Pancreas (tissue), 10 donors: ENCODE data around the gene PNKP. TPM values are rescaled to one million over a fixed set of nuclear protein-coding genes. Genes with fewer than 3 reads are reported as not detected.

Experiments
- ATAC-seq, 4 donors: fragments of 200-7000 bp; cut with Tn5 transposase; one replicate each; pipeline versions ENCODE4 v1.8.0 to v1.9.1; 2020; ENCODE audit warnings: mild to moderate bottlenecking in 4 of 4, moderate library complexity in 4 of 4
- DNase-seq, 6 donors: peaks; one replicate each; pipeline ENCODE4 v3.0.0-alpha.2; 2020
- FAIRE-seq: peaks from 2 replicates; lab custom pipeline; 2012; peaks lifted over from hg19 to GRCh38; lab: Jason Lieb, UNC
- H3K27ac ChIP-seq, 4 donors: fragments of 200-600 bp; sonication (generic); 1 replicate in 3 of 4; 2 replicates in 1 of 4; pipeline versions ENCODE4 v1.5.0 to v1.8.0; 2020
- H3K27me3 ChIP-seq, 4 donors: fragments of 200-600 bp; one replicate each; pipeline ENCODE4 v1.8.0; 2021
- H3K36me3 ChIP-seq, 3 donors: fragments of 200-600 bp; sonication (generic) in 1 of 3; one replicate each; pipeline versions ENCODE4 v1.5.0 to v1.8.0; 2020 to 2021
- H3K4me1 ChIP-seq, 3 donors: fragments of 200-600 bp; one replicate each; pipeline ENCODE4 v1.8.0; 2021
- H3K4me3 ChIP-seq, 4 donors: fragments of 200-600 bp; sonication (generic) in 2 of 4; one replicate each; pipeline versions ENCODE4 v1.5.0 to v1.8.0; 2020 to 2021
- H3K9me3 ChIP-seq, 4 donors: fragments of 200-600 bp; one replicate each; pipeline ENCODE4 v1.8.0; 2021
- WGBS, 2 donors: extraction: QIAGEN DNeasy Blood & Tissue Kit; methylation state at CpG; one replicate each; pipeline ENCODE4 v1.1.7; 2013; 5-methylcytosine and 5-hydroxymethylcytosine counted together
- intact Hi-C, 3 donors: fragments of 100-400 bp; cut with DNase I; formaldehyde crosslinking; loops; one replicate each; pipeline versions ENCODE4 v1.11.1 to v1.14.2; 2022
- polyA plus RNA-seq, 2 donors: library from polyadenylated mRNA; stranded (reverse); fragments of 200-250 nt; gene quantifications; one replicate each; pipeline ENCODE4 v1.2.3, GENCODE V29; 2013
- total RNA-seq, 6 donors: library from RNA; stranded (reverse); fragmentation: NEBNext Ultra II Directional in 4 of 6; extraction: Animal tissue kit (Norgen Biotek cat#: 25700) in 4 of 6; gene quantifications; one replicate each; pipeline versions ENCODE4 v1.2.1 to v1.2.4, GENCODE V29; 2021 to 2023
- TF ChIP-seq, protein P1 (sequence below), 4 donors: fragments of 200-600 bp; sonication (generic) in 3 of 4; IDR thresholded peaks; one replicate each; pipeline versions ENCODE4 v1.5.0 to v1.8.0; 2021; ENCODE audit warnings: antibody characterized with exemption in 4 of 4
- donor health status: healthy with polysubstance abuse.
- donor health status: DM: no; HTN: no; CAD: no; lungs with moderate emphysema.
- donor health status: DM: no; HTN: no; CAD: no.
- donor health status: control.
- donor health status: control.
- donor health status: Bipolar disorder and iron deficiency.
- donor health status: DM: yes; HTN: yes; CAD: no.
- donor health status: DM: no; HTN: no; CAD: no.
- donor health status: DM: no; HTN: no; CAD: no.
- donor health status: DM: yes; HTN: yes; CAD: no.

The PNKP gene
- total and polyA plus RNA-seq, 8 donors = 28.7 to 154 (median 43.7) TPM

DNA sequence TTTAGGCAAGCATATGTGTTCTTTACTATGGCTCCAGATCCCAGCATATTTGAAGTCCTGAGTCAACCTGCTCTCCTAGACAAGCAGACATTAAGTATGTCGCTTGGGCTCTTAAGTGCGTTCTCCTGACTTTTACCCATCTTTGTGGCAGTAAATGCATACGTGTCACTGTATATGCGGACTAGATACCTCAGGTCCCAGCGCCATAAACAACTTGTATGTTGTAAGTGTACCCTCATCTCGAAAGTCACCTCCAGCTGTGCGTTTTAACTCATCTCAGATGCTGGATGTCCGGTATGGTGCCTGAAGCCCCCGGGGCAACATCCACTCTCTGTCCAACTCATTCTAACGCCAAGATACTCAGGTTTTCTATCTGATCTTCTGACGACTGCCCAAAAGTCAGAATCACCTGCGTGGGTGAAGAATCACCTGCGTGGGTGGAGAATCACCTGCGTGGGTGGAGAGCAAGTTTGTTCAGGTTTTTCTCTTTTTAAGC is 14.7 kb downstream of the PNKP start:
- 38 to 51% methylated on average over 14 of the region's 14 CpGs for WGBS, 2 donors
- peak overlapping the region in 3 of 4 donors; percentile 77 to 93 (median 93) for H3K4me3 ChIP-seq

DNA sequence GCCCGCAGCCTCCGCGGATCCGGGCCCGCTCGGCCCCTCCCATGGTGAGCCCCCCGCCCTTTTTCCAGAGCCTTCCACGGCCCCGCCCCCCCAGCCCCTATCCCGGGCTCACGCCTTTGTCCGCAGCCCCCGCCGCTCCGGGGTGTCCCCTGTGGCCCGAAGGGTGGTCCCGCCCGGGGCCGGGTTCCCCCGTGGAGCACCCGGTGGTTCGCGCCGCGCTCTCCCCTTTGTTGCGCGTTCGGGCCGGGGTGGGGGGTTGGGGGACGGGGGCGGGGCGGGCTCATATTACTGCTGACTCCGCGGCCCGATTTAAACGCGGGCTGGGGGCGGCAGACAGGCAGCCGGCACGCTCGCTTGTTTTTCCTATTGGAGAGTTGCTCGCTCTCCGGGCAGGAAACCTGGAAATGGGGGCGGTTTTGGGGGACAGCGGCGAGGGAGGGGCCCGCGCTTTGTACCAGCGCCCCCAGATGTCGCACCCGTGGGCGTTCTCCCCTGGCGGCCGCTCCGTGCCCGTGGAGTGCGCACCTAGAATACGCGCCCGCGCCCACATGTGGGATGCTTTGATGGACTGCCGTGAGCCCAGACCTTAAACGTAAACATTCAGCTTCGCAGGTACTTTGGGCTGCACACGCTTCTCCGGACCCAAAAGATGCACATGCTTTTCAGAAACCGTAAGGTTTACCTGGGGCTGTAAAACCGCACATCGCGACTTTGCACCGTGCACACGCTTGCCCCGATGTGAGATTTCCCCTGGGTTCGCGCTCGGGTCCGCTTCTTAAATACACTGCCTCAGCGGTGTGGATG is 15.7 kb downstream of the PNKP start:
- no peak for FAIRE-seq
- TF ChIP-seq, protein P1, sequence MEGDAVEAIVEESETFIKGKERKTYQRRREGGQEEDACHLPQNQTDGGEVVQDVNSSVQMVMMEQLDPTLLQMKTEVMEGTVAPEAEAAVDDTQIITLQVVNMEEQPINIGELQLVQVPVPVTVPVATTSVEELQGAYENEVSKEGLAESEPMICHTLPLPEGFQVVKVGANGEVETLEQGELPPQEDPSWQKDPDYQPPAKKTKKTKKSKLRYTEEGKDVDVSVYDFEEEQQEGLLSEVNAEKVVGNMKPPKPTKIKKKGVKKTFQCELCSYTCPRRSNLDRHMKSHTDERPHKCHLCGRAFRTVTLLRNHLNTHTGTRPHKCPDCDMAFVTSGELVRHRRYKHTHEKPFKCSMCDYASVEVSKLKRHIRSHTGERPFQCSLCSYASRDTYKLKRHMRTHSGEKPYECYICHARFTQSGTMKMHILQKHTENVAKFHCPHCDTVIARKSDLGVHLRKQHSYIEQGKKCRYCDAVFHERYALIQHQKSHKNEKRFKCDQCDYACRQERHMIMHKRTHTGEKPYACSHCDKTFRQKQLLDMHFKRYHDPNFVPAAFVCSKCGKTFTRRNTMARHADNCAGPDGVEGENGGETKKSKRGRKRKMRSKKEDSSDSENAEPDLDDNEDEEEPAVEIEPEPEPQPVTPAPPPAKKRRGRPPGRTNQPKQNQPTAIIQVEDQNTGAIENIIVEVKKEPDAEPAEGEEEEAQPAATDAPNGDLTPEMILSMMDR (IDR thresholded peaks at IDR 0.05) = no peak

More for the DNA sequence above, 14.7 kb downstream of the PNKP start:
- TF ChIP-seq, protein P1 (IDR thresholded peaks at IDR 0.05) = no peak
- intact Hi-C loops = no loop called here
- DNase-seq (no peak), FAIRE-seq (no peak), ATAC-seq (no peak)
- no peaks in the 10 kb centered on the region for H3K27me3 ChIP-seq
- peaks cover 0 to 9% (median 0%) of the 10 kb centered on the region in 3 donors for H3K4me1 ChIP-seq
- peaks cover 0 to 16% (median 9%) of the 10 kb centered on the region in 3 donors for H3K36me3 ChIP-seq
- H3K9me3 ChIP-seq = no peaks in the 10 kb centered on the region
- H3K27ac ChIP-seq = no peak overlapping the region

DNA sequence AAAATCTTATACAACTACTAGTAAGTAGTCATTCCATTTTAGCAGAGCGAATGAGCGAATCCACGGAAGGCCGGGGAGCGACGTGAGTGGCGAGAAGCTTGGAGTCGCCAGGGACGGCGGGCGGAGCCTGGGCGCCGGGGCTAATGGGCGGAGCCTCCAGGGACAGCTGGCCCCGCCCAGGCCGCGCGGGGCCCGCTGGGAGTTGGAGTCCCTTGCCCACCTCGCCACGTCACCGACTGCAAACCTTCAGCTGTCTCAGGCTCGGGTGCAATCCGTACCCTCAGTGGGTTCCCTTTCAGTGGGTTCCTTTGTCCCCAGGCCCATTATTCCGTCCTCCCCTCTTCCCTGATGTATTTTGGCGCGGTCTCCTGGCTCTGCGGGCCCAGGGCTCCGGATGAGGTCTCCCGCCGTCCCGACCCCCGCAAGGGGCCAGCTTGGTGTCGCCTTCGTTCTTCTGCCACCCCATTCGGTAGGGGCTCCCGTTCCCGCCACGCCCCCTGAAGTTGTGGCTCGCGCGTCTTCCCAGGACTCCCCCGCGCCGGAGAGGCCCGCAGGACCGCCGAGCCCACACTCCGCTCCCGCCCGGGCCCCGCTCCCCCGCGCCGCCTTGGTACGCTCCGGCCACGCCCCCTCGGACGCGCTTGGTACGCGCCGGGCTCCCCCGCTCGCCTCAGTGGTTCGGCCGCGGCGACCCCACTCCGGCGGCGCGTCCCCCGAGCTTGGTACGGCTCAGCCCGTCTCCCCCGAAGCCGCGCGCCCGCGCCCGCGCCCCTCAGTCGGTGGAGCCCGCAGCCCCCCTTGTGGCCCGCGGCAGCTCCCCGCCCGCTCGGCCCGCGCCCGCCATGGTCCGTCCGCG is 16.7 kb downstream of the PNKP start, which contains the start of gene PTOV1:
Gene PTOV1, plus strand, starts transcription at position 673 of the 856 bp plus-strand sequence.
- H3K9me3 ChIP-seq = no peaks in the 10 kb centered on the region
- FAIRE-seq (no peak), ATAC-seq (peak; percentile 91 to 94 (median 92)), DNase-seq (peak; percentile 88 to 97 (median 94))
- TF ChIP-seq, protein P1 (IDR thresholded peaks at IDR 0.05) = no peak
- intact Hi-C loops = no loop called here
- H3K4me1 ChIP-seq = peaks cover 0 to 9% (median 0%) of the 10 kb centered on the region in 3 donors
- peak within 1 kb of the TSS; percentile 100 for H3K27ac ChIP-seq
- H3K27me3 ChIP-seq = no peaks in the 10 kb centered on the region
- H3K36me3 ChIP-seq = peaks cover 0 to 7% (median 0%) of the 10 kb centered on the region in 3 donors
- H3K4me3 ChIP-seq = peak within 1 kb of the TSS; percentile 77 to 93 (median 88)
- 1% methylated on average over 70 to 98 of the region's 98 CpGs for WGBS, 2 donors

More for the DNA sequence above, 15.7 kb downstream of the PNKP start:
- DNase-seq (peak; percentile 50 to 85 (median 64)), ATAC-seq (peak in 3 of 4 donors; percentile 2 to 19 (median 18))
- Histone ChIP-seq H3K4me3 (peak overlapping the region; percentile 77 to 93 (median 88)), H3K4me1 (peaks cover 0 to 9% (median 0%) of the 10 kb centered on the region in 3 donors), H3K9me3 (no peaks in the 10 kb centered on the region), H3K36me3 (peaks cover 0 to 7% (median 0%) of the 10 kb centered on the region in 3 donors), H3K27ac (peak overlapping the region in 3 of 4 donors; percentile 100), H3K27me3 (no peaks in the 10 kb centered on the region)
- intact Hi-C loops = no loop called here
- 1% methylated on average over 62 to 78 of the region's 78 CpGs for WGBS, 2 donors

DNA sequence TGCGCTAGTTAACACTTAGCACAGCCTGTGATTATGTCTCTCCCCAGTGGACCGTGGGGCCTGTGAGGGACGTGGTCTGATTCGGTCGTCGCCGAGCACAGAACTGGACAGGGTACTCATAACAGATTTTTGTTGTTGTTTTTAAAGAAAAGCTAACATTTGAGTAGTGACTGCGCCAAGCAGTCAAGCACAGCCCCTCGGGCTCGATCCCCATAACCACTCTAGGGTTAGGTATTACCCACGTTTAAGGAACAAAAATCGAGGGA is 17.2 kb downstream of the PNKP start:
- peak overlapping the region; percentile 77 to 93 (median 88) for H3K4me3 ChIP-seq
- peaks cover 0 to 9% (median 0%) of the 10 kb centered on the region in 3 donors for H3K4me1 ChIP-seq
- H3K27me3 ChIP-seq = no peaks in the 10 kb centered on the region
- FAIRE-seq (no peak), ATAC-seq (no peak), DNase-seq (peak in 2 of 6 donors; percentile 30 to 57)
- peak overlapping the region; percentile 100 for H3K27ac ChIP-seq
- no peaks in the 10 kb centered on the region for H3K9me3 ChIP-seq
- TF ChIP-seq, protein P1 (IDR thresholded peaks at IDR 0.05) = no peak
- intact Hi-C loops = no loop called here
- 40 to 51% methylated on average over 12 of the region's 12 CpGs for WGBS, 2 donors
- peaks cover 0 to 2% (median 0%) of the 10 kb centered on the region in 3 donors for H3K36me3 ChIP-seq
